HepG2 (cell line): ENCODE results near the gene PLEKHB1. TPM values are rescaled to one million over a fixed set of nuclear protein-coding genes. Genes with fewer than 3 reads are reported as not detected.

Experiments
- ATF7 ChIP-seq, 2 experiments: fragments of 450-650 bp in 1 of 2; sonication (generic) in 1 of 2; formaldehyde crosslinking in 1 of 2; IDR thresholded peaks; 2 replicates each; pipeline versions ENCODE4 v1.4.0 to v1.6.1; 2016 to 2020; ENCODE audit warnings: antibody characterized with exemption in 1 of 2, mild to moderate bottlenecking in 1 of 2, missing genetic modification reagents in 1 of 2
- FOXJ3 ChIP-seq: sonication (generic); formaldehyde crosslinking; IDR thresholded peaks from 2 replicates; pipeline ENCODE4 v1.4.0; 2020; ENCODE audit warnings: missing genetic modification reagents, mild to moderate bottlenecking, borderline replicate concordance
- FOXK1 ChIP-seq: sonication (generic); formaldehyde crosslinking; IDR thresholded peaks from 2 replicates; pipeline ENCODE4 v1.4.0; 2020; ENCODE audit warnings: low read depth, missing genetic modification reagents, borderline replicate concordance
- HDAC2 ChIP-seq: sonication (generic); formaldehyde crosslinking; IDR thresholded peaks from 2 replicates; pipeline ENCODE4 v1.4.0; 2020; ENCODE audit warnings: missing genetic modification reagents
- HNRNPK ChIP-seq: fragments of 200-400 bp; formaldehyde crosslinking; IDR thresholded peaks from 2 replicates; pipeline ENCODE4 v1.6.1; 2018; ENCODE audit warnings: low read length, low read depth, moderate library complexity, mild to moderate bottlenecking; ENCODE audit not compliant: poor library complexity, severe bottlenecking
- IKZF4 ChIP-seq: sonication (generic); formaldehyde crosslinking; IDR thresholded peaks from 2 replicates; pipeline ENCODE4 v1.5.1; 2020; ENCODE audit warnings: borderline replicate concordance, mild to moderate bottlenecking, low read depth, missing genetic modification reagents; ENCODE audit errors: not compliant biosample characterization
- MAF1 ChIP-seq: sonication (generic); formaldehyde crosslinking; IDR thresholded peaks from 2 replicates; pipeline ENCODE4 v1.5.0; 2020; ENCODE audit warnings: missing genetic modification reagents, borderline replicate concordance
- MXD1 ChIP-seq: sonication (generic); formaldehyde crosslinking; IDR thresholded peaks from 2 replicates; pipeline ENCODE4 v1.4.0; 2020; ENCODE audit warnings: mild to moderate bottlenecking, missing genetic modification reagents
- SOX5 ChIP-seq: IDR thresholded peaks from 2 replicates; pipeline ENCODE4 v1.6.1; 2016; ENCODE audit warnings: borderline replicate concordance
- TOE1 ChIP-seq: sonication (generic); formaldehyde crosslinking; IDR thresholded peaks from 2 replicates; pipeline ENCODE4 v1.4.0; 2020; ENCODE audit warnings: mild to moderate bottlenecking, missing genetic modification reagents
- ZBTB14 ChIP-seq: sonication (generic); formaldehyde crosslinking; IDR thresholded peaks from 2 replicates; pipeline ENCODE4 v1.4.0; 2020; ENCODE audit warnings: missing genetic modification reagents
- ZBTB21 ChIP-seq: sonication (generic); formaldehyde crosslinking; IDR thresholded peaks from 2 replicates; pipeline ENCODE4 v1.4.0; 2020; ENCODE audit warnings: missing genetic modification reagents
- ZBTB3 ChIP-seq: sonication (generic); formaldehyde crosslinking; IDR thresholded peaks from 2 replicates; pipeline ENCODE4 v1.4.0; 2020; ENCODE audit warnings: low read depth, mild to moderate bottlenecking, moderate library complexity, missing genetic modification reagents, borderline replicate concordance
- ZNF260 ChIP-seq: sonication (generic); formaldehyde crosslinking; IDR thresholded peaks from 2 replicates; pipeline ENCODE4 v1.4.0; 2020; ENCODE audit warnings: missing genetic modification reagents, low read depth, mild to moderate bottlenecking, borderline replicate concordance
- ZNF33A ChIP-seq: sonication (generic); formaldehyde crosslinking; IDR thresholded peaks from 2 replicates; pipeline ENCODE4 v1.5.1; 2020; ENCODE audit warnings: missing genetic modification reagents, mild to moderate bottlenecking, moderate library complexity, borderline replicate concordance
- ZNF451 ChIP-seq: sonication (generic); formaldehyde crosslinking; IDR thresholded peaks from 2 replicates; pipeline ENCODE4 v1.5.0; 2020; ENCODE audit warnings: mild to moderate bottlenecking, missing genetic modification reagents
- ZNF570 ChIP-seq: sonication (generic); formaldehyde crosslinking; IDR thresholded peaks from 2 replicates; pipeline ENCODE4 v1.4.0; 2020; ENCODE audit warnings: mild to moderate bottlenecking, missing genetic modification reagents, borderline replicate concordance
- ZNF598 ChIP-seq: sonication (generic); formaldehyde crosslinking; IDR thresholded peaks from 2 replicates; pipeline ENCODE4 v1.5.1; 2020; ENCODE audit warnings: mild to moderate bottlenecking, missing genetic modification reagents, borderline replicate concordance
- ZNF766 ChIP-seq: sonication (generic); formaldehyde crosslinking; IDR thresholded peaks from 2 replicates; pipeline ENCODE4 v1.5.0; 2020; ENCODE audit warnings: missing genetic modification reagents, borderline replicate concordance
- polyA plus RNA-seq, 8 experiments: library from polyadenylated mRNA; depleted of rRNA in 3 of 8; stranded (reverse) in 7 of 8; unstranded in 1 of 8; fragments of >200 nt; fragmentation: Illumina TruSeq in 4 of 8; extraction: Trizol in 4 of 8; gene quantifications; 2 replicates each; pipeline versions ENCODE4 v1.2.1 to v1.2.3, GENCODE V29; 2011 to 2016; ENCODE audit warnings: low read depth in 4 of 8, missing spikeins in 1 of 8, mixed read lengths in 1 of 8; ENCODE audit not compliant: insufficient read depth in 1 of 8
- total RNA-seq, 5 experiments: library from RNA; depleted of rRNA; stranded (reverse); fragments of >200 nt; fragmentation: Illumina TruSeq; extraction: Trizol; gene quantifications; 2 replicates each; pipeline ENCODE4 v1.2.3, GENCODE V29; 2016; ENCODE audit warnings: low read depth in 1 of 5
- TF ChIP-seq, protein P1 (sequence below): sonication (generic); formaldehyde crosslinking; IDR thresholded peaks from 2 replicates; pipeline ENCODE4 v1.4.0; 2020; ENCODE audit warnings: missing genetic modification reagents, mild to moderate bottlenecking, borderline replicate concordance
- TF ChIP-seq, protein P2 (sequence below): sonication (generic); formaldehyde crosslinking; IDR thresholded peaks from 2 replicates; pipeline ENCODE4 v1.5.1; 2020; ENCODE audit warnings: mild to moderate bottlenecking, missing genetic modification reagents, borderline replicate concordance

Gene PLEKHB1
- total and polyA plus RNA-seq, 2 of the 13 experiments (the other 11 are each of a cell fraction or from before 2014, with no cell fraction given), result 68.0 to 99.3 TPM

DNA sequence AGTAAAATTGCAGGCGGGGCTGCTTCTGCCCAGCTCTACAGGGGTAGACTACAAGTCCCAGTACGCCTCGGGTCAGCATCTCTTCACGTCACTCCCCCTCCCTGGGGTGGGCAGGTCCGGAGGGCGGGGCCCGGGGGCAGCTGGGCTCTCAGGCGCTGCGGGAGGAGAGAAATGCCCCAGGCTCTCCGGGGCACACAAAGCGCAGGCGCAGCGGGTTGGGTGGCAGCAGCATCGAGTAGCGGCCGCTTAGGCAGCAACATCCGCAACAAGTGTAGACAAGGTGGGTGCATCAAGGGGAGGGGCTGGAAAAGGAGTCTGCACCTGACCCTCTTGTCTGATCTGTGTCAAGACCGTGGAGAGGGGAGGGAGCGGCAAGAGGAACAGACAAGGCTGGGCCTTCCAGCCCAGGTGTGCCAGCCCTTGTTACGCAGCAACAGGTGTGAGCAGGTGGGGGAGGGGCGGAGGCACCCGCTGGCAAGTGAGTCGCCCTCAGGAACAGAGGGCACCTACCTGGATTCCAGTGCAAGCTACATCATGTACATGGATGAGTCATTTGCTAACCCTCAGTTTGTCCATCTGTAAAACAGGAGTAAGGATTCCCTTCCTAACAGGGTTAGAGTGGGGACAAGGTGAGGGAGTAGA lies 1.2 kb downstream of the PLEKHB1 start (continued):
- TF ChIP-seq, protein P1, sequence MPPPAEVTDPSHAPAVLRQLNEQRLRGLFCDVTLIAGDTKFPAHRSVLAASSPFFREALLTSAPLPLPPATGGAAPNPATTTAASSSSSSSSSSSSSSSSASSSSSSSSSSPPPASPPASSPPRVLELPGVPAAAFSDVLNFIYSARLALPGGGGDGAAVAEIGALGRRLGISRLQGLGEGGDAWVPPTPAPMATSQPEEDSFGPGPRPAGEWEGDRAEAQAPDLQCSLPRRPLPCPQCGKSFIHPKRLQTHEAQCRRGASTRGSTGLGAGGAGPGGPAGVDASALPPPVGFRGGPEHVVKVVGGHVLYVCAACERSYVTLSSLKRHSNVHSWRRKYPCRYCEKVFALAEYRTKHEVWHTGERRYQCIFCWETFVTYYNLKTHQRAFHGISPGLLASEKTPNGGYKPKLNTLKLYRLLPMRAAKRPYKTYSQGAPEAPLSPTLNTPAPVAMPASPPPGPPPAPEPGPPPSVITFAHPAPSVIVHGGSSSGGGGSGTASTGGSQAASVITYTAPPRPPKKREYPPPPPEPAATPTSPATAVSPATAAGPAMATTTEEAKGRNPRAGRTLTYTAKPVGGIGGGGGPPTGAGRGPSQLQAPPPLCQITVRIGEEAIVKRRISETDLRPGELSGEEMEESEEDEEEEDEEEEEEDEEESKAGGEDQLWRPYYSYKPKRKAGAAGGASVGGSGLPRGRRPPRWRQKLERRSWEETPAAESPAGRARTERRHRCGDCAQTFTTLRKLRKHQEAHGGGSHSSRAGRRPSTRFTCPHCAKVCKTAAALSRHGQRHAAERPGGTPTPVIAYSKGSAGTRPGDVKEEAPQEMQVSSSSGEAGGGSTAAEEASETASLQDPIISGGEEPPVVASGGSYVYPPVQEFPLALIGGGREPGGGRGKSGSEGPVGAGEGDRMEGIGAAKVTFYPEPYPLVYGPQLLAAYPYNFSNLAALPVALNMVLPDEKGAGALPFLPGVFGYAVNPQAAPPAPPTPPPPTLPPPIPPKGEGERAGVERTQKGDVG (CRISPR knock-in tag), result no peak
- TF ChIP-seq ZNF260 (CRISPR knock-in tag) (no peak), ATF7 (IDR thresholded peaks at IDR 0.05) (no peak), ATF7 (CRISPR knock-in tag; IDR thresholded peaks at IDR 0.05) (no peak), ZBTB14 (CRISPR knock-in tag) (no peak), TOE1 (CRISPR knock-in tag) (no peak), HNRNPK (no peak), FOXK1 (CRISPR knock-in tag) (no peak), FOXJ3 (CRISPR knock-in tag) (no peak), MAF1 (no peak), ZNF598 (no peak), ZBTB3 (CRISPR knock-in tag) (no peak), ZNF766 (CRISPR knock-in tag) (no peak), SOX5 (CRISPR knock-in tag) (no peak), IKZF4 (no peak), ZNF451 (CRISPR knock-in tag) (no peak; the same call in 1 of the 2 replicates), ZBTB21 (CRISPR knock-in tag) (no peak), ZNF33A (CRISPR knock-in tag) (no peak), ZNF570 (no peak), HDAC2 (CRISPR knock-in tag) (no peak; the same call in 1 of the 2 replicates), MXD1 (CRISPR knock-in tag) (no peak)
- TF ChIP-seq, protein P2, sequence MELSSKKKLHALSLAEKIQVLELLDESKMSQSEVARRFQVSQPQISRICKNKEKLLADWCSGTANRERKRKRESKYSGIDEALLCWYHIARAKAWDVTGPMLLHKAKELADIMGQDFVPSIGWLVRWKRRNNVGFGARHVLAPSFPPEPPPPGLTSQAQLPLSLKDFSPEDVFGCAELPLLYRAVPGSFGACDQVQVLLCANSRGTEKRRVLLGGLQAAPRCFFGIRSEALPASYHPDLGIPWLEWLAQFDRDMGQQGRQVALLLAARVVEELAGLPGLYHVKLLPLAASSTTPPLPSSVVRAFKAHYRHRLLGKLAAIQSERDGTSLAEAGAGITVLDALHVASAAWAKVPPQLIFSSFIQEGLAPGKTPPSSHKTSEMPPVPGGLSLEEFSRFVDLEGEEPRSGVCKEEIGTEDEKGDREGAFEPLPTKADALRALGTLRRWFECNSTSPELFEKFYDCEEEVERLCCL (CRISPR knock-in tag), result no peak
